Endothelial cell of umbilical vein (primary cell): ENCODE data around the gene SHC4. TPM values are rescaled to one million over a fixed set of nuclear protein-coding genes. Genes with fewer than 3 reads are reported as not detected.

Experiments used
- BruUV-seq: library from RNA; stranded (reverse); fragments of 400-500 nt; replicated peaks from 2 replicates; lab custom pipeline; 2021; lab: Mats Ljungman, UMichigan
- CTCF ChIA-PET: fragments of 300-600, 350-600 bp; sonication (Branson Sonifier 250); formaldehyde crosslinking; loops from one replicate; lab custom pipeline; 2021; ENCODE audit warnings: antibody characterized with exemption, inconsistent platforms; lab: Charles Lee
- POLR2A ChIA-PET: fragments of 300-600, 350-600 bp; sonication (Branson Sonifier 250); formaldehyde crosslinking; loops from one replicate; lab custom pipeline; 2021; ENCODE audit warnings: antibody characterized with exemption, inconsistent platforms; lab: Charles Lee
- DNase-seq: peaks from one replicate; pipeline ENCODE4 v3.0.0-alpha.2; 2011; ENCODE audit warnings: low read depth, low spot score
- FAIRE-seq: peaks from 2 replicates; lab custom pipeline; 2011; peaks lifted over from hg19 to GRCh38; lab: Jason Lieb, UNC
- H2AFZ ChIP-seq: 2 replicates; pipeline ENCODE4 v1.6.0; 2012; ENCODE audit warnings: low read depth, low read length, control low read depth, inconsistent platforms
- H3K27ac ChIP-seq: 2 replicates; pipeline ENCODE4 v1.5.1; 2011; ENCODE audit warnings: low read depth, mild to moderate bottlenecking, control low read depth, low read length, moderate library complexity; ENCODE audit not compliant: insufficient read depth
- H3K27me3 ChIP-seq, 2 experiments: 2 replicates each; pipeline versions ENCODE4 v1.6.0 to v1.6.1; 2011; ENCODE audit warnings: low read length in 2 of 2, mixed read lengths in 1 of 2; ENCODE audit not compliant: control insufficient read depth in 2 of 2, insufficient read depth in 2 of 2
- H3K36me3 ChIP-seq, 2 experiments: 2 replicates in 1 of 2; 3 replicates in 1 of 2; pipeline ENCODE4 v1.5.1; 2011; ENCODE audit warnings: low read length in 2 of 2, mild to moderate bottlenecking in 1 of 2, moderate library complexity in 1 of 2; ENCODE audit not compliant: control insufficient read depth in 2 of 2, insufficient read depth in 2 of 2; ENCODE audit errors: extremely low read depth in 1 of 2
- H3K4me1 ChIP-seq: 3 replicates; pipeline ENCODE4 v1.5.1; 2011; ENCODE audit warnings: mild to moderate bottlenecking, low read length; ENCODE audit not compliant: control insufficient read depth, insufficient read depth; ENCODE audit errors: extremely low read depth
- H3K4me2 ChIP-seq: 2 replicates; pipeline ENCODE4 v1.6.1; 2011; ENCODE audit warnings: low read length, control low read depth, mixed read lengths; ENCODE audit not compliant: insufficient read depth
- H3K4me3 ChIP-seq, 3 experiments: fragments of 200-600 bp in 1 of 3; sonication (generic), shearing (Covaris generic) in 1 of 3; replicated peaks in 1 of 3; 2 replicates each; pipeline ENCODE4 v1.5.1; 2011 to 2016; ENCODE audit warnings: control low read depth in 3 of 3, low read length in 3 of 3, mild to moderate bottlenecking in 2 of 3, inconsistent platforms in 1 of 3, low read depth in 1 of 3, moderate library complexity in 1 of 3; ENCODE audit not compliant: insufficient read depth in 1 of 3
- H3K79me2 ChIP-seq: 2 replicates; pipeline ENCODE4 v1.6.0; 2012; ENCODE audit warnings: low read length, inconsistent platforms; ENCODE audit not compliant: control insufficient read depth, insufficient read depth
- H3K9ac ChIP-seq: replicated peaks from 2 replicates; pipeline ENCODE3; 2011; ENCODE audit warnings: low read length, control low read depth; ENCODE audit not compliant: insufficient read depth; ENCODE audit errors: extremely low read depth
- H3K9me1 ChIP-seq: replicated peaks from 3 replicates; pipeline ENCODE4 v1.6.0; 2011; ENCODE audit warnings: mild to moderate bottlenecking, low read length; ENCODE audit not compliant: control insufficient read depth, insufficient read depth; ENCODE audit errors: extremely low read depth
- H3K9me3 ChIP-seq: replicated peaks from 2 replicates; pipeline ENCODE4 v1.5.1; 2012; ENCODE audit warnings: low read length, inconsistent platforms; ENCODE audit not compliant: control insufficient read depth, insufficient read depth
- H4K20me1 ChIP-seq: replicated peaks from 2 replicates; pipeline ENCODE3; 2011; ENCODE audit warnings: mild to moderate bottlenecking, low read length; ENCODE audit not compliant: control insufficient read depth, insufficient read depth; ENCODE audit errors: extremely low read depth
- EZH2 ChIP-seq: IDR thresholded peaks from 2 replicates; pipeline ENCODE4 v1.6.1; 2012; ENCODE audit warnings: borderline replicate concordance, low read depth, mild to moderate bottlenecking, moderate library complexity, low read length, inconsistent platforms; ENCODE audit not compliant: severe bottlenecking
- FOS ChIP-seq: IDR thresholded peaks from 2 replicates; pipeline ENCODE4 v1.6.1; 2011; ENCODE audit warnings: mild to moderate bottlenecking, low read length, moderate library complexity, borderline replicate concordance; ENCODE audit not compliant: insufficient read depth
- GATA2 ChIP-seq: IDR thresholded peaks from 2 replicates; pipeline ENCODE4 v1.7.0; 2011; ENCODE audit warnings: low read depth, mild to moderate bottlenecking, moderate library complexity, mixed read lengths, low read length; ENCODE audit not compliant: insufficient read length, insufficient read depth
- JUN ChIP-seq: IDR thresholded peaks from 2 replicates; pipeline ENCODE4 v1.6.1; 2011; ENCODE audit warnings: borderline replicate concordance, low read depth; ENCODE audit not compliant: insufficient read length, insufficient read depth
- MYC ChIP-seq: IDR thresholded peaks from one replicate; pipeline ENCODE4 v1.6.1; 2011; ENCODE audit warnings: mild to moderate bottlenecking, low read depth, low read length
- POLR2A ChIP-seq: IDR thresholded peaks from 2 replicates; pipeline ENCODE4 v1.6.1; 2012; ENCODE audit warnings: low read depth, mild to moderate bottlenecking, control low read depth, low read length
- POLR2AphosphoS5 ChIP-seq: IDR thresholded peaks from 2 replicates; pipeline ENCODE4 v1.6.1; 2012; ENCODE audit warnings: low read depth, mild to moderate bottlenecking, control low read depth, low read length, moderate library complexity; ENCODE audit not compliant: insufficient read depth
- dilution Hi-C: fragments of 300-500 bp; cut with MboI; formaldehyde crosslinking; loops from one replicate; pipeline ENCODE4 v1.15.0; 2019; ENCODE audit warnings: low sequenced_read_pairs; ENCODE audit not compliant: extremely low pct_ligation_motif_present
- intact Hi-C: fragments of 100-400 bp; cut with micrococcal nuclease; formaldehyde crosslinking; loops from one replicate; pipeline ENCODE4 v1.10.0; 2022
- polyA plus RNA-seq, 4 experiments: library from polyadenylated mRNA; depleted of rRNA in 3 of 4; stranded (reverse) in 3 of 4; unstranded in 1 of 4; fragments of >200 nt; gene quantifications; 2 replicates each; pipeline versions ENCODE4 v1.2.1 to v1.2.3, GENCODE V29; 2011 to 2012; ENCODE audit warnings: missing spikeins in 1 of 4
- total RNA-seq: library from RNA; stranded (reverse); gene quantifications from 2 replicates; pipeline ENCODE4 v1.2.3, GENCODE V29; 2021
- TF ChIP-seq, protein P1 (sequence below), 2 donors: IDR thresholded peaks; 1 replicate in 1 of 2; 2 replicates in 1 of 2; pipeline ENCODE4 v1.5.1; 2011; ENCODE audit warnings: low read length in 2 of 2, mild to moderate bottlenecking in 2 of 2, moderate library complexity in 2 of 2, control low read depth in 1 of 2, inconsistent platforms in 1 of 2, low read depth in 1 of 2; ENCODE audit not compliant: insufficient read depth in 1 of 2; ENCODE audit errors: extremely low read depth in 1 of 2
- TF ChIP-seq, protein P2 (sequence below): IDR thresholded peaks from 2 replicates; pipeline ENCODE4 v1.6.1; 2011; ENCODE audit not compliant: insufficient read depth, insufficient read length

SHC4 gene
- total and polyA plus RNA-seq, 2 donors (not counting 3 experiments of a cell fraction or from before 2014, with no cell fraction given), result 0.20 TPM; not detected in 1

DNA sequence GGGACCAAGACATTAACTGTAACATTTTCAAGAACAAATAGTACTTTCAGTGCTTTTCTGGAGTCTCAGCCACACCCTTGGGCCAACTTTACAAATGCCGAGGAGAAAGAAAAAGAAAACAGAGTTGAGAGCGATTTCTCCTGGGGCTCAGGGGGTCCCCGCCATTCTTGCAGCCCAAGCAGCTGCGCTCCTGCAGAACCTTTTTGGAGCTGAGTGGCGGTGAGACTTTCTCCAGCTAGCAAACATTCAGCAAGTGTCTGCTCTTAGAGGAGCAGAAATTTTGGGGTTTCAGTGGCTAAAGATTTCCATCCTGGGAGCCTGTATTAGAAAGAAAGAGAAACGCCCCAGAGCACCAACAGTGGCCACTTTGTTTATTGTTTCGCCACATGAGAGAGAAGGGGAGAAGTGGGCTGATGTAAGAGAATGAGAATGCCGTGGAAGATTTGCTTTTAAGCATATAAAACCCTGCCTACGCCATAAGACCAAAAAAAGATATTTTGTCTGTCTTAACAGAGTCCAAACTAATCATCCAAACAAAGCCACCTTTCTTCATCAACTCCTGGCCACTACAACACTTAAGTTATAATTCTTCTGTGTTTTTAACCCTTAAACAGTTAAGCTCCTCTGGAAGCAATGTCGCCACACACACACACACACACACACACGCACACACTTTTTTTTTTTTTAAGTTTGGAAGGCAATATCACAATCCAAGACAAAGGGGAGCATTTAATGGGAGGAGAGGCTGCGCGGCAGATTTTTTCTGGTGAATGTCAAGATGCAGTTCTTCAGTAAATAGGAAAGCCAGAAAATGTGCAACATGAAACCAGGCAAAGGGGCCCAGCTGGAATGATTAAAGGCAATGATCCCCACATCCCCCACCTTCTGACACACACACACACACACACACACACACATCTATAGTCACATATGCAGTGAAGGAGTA is 66.6 kb downstream of the SHC4 start:
- Histone ChIP-seq H3K9me1 (no peaks in the 10 kb centered on the region), H3K4me2 (no peak overlapping the region), H3K79me2 (no peaks in the 10 kb centered on the region), H3K27me3 (peaks cover 9 to 19% of the 10 kb centered on the region in 2 experiments), H3K27ac (no peak overlapping the region), H3K36me3 (no peaks in the 10 kb centered on the region), H4K20me1 (no peaks in the 10 kb centered on the region), H3K9me3 (no peaks in the 10 kb centered on the region), H3K9ac (no peak overlapping the region), H3K4me3 (no peak overlapping the region), H2AFZ (no peak overlapping the region), H3K4me1 (no peaks in the 10 kb centered on the region)
- intact Hi-C loops, result no loop called here
- BruUV-seq, result no TSS peak
- FAIRE-seq (no peak), DNase-seq (no peak)
- dilution Hi-C loops, result no loop called here
- CTCF ChIA-PET, result no interaction called here
- POLR2A ChIA-PET, result no interaction called here
- TF ChIP-seq, protein P1, sequence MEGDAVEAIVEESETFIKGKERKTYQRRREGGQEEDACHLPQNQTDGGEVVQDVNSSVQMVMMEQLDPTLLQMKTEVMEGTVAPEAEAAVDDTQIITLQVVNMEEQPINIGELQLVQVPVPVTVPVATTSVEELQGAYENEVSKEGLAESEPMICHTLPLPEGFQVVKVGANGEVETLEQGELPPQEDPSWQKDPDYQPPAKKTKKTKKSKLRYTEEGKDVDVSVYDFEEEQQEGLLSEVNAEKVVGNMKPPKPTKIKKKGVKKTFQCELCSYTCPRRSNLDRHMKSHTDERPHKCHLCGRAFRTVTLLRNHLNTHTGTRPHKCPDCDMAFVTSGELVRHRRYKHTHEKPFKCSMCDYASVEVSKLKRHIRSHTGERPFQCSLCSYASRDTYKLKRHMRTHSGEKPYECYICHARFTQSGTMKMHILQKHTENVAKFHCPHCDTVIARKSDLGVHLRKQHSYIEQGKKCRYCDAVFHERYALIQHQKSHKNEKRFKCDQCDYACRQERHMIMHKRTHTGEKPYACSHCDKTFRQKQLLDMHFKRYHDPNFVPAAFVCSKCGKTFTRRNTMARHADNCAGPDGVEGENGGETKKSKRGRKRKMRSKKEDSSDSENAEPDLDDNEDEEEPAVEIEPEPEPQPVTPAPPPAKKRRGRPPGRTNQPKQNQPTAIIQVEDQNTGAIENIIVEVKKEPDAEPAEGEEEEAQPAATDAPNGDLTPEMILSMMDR (IDR thresholded peaks at IDR 0.05; ENCODE audit: extremely low read depth in 1 of 2, insufficient read depth in 1 of 2, low read depth in 1 of 2, low read length in 2 of 2), result no peak
- TF ChIP-seq POLR2AphosphoS5 (no peak), MYC (no peak), EZH2 (no peak), POLR2A (no peak), GATA2 (no peak), FOS (no peak), JUN (no peak)
- TF ChIP-seq, protein P2, sequence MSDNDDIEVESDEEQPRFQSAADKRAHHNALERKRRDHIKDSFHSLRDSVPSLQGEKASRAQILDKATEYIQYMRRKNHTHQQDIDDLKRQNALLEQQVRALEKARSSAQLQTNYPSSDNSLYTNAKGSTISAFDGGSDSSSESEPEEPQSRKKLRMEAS, result no peak
